ENCODE measurements around the gene CNTLN. TPM values are rescaled to one million over a fixed set of nuclear protein-coding genes. Genes with fewer than 3 reads are reported as not detected.
A peak's percentile ranks its signal among the peaks of the same experiment; 100 is the strongest.
"Not testable (repeated sequence)": the region's sequence is repeated elsewhere in the genome, so short reads cannot be mapped to it uniquely, and the experiment has no call there.

CNTLN gene
- total RNA-seq, 1 donor from 2014 or later = 12.6 TPM

DNA sequence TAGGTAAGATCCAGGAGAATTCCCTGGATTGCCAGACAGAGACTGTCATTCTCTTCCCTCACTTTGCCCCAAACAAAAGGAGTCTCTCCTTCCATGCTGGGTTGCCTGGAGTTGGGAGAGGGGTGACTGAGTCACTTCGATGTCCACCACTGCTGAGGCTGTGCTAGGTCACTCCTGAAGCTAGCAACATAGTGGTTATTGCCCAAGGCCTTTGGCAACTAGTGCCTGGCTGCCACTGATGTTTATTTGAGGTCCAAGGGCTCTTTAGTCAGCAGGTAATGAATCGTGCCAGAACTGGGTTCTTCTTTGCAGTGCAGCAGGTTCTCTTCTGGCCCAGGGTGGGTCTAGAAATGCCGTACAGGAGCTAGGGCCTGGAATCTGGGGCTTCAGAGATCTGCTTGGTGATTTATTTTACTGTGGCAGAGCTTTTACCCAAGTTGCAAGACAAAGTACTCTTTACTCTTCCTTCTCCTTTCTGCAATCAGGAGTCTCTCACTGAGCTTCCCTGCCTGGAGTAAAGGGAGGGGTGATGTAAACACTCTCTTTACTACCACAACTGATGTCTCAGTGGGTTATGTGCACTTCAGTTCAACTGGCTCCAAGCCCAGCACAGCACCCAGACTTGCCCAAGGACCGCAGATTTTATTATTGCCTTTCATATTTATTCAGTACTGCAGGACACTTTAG lies 288.3 kb downstream of the CNTLN start:
- no peak for DNase-seq

DNA sequence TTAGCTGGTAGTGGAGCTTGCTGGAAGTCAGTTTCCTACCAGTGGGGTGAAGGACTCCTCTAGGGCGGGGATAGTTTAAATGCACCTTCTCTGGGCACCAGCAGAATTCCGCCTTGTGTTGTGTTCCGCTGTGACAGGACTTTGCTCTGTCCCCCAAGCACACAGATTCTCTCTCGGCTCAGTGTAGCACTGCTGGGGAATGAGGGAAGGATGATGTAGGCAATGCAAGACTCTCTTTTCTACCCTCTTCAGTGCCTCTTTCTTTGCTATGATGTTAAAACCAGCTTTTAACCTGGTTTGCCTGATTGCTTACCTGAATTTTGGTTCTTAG lies 288.8 kb downstream of the CNTLN start:
- no peak for DNase-seq

DNA sequence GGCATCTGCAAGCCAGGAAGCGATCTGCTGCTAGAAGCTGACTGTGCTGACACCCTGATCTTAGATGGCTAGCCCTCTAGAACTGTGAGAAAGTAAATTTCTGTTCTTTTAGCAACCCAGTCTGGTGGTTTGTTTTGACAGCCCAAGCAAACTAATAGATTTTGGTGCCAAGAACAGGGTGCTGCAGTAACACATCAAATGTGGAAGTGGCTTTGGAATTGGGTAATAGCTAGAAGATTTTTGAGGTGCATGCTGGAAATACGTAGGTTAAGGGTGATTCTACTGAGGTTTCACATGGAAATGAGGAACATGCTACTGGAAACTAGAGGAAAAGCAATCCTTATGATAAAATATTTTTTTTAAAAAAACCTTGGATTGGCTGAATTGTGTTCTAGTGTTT lies 290.5 kb downstream of the CNTLN start:
- no peak for DNase-seq

DNA sequence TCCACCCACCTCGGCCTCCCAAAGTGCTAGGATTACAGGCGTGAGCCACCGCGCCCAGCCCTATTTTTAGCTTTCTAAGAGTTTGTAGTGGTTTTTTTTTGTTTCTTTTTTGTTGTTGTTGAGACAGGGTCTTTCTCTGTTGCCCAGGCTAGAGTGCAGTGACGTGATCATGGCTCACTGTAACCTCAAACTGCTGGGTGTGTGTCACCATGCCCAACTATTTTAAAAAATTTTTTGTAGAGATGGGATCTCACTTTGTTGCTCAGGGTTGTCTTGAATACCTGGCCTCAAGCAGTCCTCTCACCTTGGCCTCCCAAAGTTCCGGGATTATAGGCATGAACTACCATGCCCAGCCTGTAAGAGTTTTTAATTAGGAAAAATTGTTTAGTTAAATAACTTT lies 298.7 kb downstream of the CNTLN start:
- DNase-seq = no peak

DNA sequence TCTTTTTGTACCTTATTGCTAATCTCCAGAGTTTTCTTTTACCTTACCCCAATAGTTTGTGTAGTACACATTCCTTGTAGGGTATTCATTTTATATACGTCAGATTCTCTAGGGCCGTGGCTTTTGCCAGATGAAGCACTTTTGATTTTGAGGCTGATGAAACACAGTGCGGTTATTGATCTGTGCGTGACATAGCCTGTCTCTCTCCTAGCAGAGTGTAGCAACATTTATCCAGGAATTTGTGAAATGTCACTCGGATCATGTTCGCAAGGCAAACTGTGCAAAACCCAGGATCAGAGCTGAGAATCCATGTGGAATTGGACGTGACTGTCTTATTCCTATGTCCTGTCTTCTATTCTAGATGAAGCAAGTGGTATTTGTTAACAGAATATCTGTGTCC lies 302.0 kb downstream of the CNTLN start:
- no peak for DNase-seq

DNA sequence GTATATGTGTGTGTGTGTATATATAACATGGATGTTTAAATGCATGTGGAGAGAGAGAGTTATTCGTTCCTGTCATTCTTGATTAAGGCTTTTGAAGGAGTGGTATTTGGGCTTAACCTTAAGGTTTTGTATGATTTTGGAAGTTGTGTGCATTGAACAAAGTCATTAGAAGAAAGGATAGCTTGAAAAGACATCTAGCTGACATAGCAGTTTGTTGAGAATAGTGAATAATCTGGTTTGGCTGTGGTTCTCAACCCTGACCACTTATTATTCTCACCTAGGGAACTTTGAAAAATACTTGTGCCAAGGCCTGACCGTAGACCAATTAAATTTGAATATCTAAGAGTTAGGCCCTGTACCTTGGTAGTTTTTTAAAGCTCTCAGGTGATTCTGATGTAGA lies 303.0 kb downstream of the CNTLN start:
- no peak for DNase-seq

DNA sequence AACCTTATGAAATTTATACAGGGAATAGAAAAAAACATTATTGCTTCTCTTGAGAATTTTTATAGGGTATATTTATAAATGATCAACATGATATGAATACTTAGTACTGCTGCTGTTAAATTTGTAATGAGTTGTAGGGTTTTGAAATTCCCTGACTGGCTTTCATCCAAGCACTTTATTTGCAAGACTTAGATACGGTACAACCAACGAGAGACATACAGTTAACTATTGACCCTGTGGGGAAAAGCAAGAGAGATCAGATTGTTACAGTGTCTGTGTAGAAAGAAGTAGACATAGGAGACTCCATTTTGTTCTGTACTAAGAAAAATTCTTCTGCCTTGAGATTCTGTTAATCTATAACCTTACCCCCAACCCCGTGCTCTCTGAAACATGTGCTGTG lies 310.3 kb downstream of the CNTLN start:
- not testable (repeated sequence) for DNase-seq

DNA sequence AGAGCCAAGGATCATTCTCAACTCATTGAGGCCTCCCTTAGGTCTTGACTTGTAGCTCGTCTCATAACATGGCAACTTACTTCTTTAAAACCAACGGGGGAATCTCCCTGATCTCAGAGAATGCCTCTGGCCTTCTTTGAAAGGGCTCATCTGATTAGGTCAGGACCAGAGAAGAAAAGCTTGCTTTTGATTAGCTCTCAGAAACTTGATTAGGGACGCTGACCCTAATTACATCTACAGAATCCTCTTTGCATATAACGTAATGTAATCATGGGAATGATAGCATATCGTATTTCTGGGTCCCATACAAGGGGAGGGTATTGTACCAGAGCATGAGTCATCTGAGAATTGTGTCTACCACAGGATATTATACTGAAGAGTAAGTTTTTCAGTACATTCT lies 318.9 kb downstream of the CNTLN start:
- no peak for DNase-seq

DNA sequence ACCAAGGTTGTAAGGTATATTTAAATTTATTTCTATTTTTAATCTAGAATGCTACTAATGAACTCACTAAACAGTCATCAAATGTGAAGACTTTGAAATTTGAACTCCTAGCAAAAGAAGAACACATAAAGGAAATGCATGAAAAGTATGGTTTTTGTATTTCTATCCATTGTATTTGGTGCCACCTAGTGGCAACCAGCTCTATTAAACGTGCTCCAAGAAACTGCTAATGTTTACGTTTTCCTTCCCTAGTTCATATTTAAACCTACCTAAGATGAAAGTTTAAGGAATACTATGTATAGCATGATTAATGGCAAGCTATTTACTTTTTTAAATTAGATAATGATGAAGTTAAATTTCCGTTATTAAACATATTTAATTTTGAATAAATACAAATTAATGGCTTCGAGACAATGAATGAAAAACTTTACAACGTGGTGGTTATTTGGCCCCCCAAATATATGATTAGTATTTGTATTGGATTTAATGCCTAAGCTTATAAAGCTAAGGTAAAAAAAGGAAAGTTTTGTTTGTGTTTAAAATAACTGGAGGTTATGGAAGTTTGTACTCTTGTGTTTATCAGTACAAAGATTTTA lies 328.1 kb downstream of the CNTLN start:
- peak; percentile 74 for DNase-seq

DNA sequence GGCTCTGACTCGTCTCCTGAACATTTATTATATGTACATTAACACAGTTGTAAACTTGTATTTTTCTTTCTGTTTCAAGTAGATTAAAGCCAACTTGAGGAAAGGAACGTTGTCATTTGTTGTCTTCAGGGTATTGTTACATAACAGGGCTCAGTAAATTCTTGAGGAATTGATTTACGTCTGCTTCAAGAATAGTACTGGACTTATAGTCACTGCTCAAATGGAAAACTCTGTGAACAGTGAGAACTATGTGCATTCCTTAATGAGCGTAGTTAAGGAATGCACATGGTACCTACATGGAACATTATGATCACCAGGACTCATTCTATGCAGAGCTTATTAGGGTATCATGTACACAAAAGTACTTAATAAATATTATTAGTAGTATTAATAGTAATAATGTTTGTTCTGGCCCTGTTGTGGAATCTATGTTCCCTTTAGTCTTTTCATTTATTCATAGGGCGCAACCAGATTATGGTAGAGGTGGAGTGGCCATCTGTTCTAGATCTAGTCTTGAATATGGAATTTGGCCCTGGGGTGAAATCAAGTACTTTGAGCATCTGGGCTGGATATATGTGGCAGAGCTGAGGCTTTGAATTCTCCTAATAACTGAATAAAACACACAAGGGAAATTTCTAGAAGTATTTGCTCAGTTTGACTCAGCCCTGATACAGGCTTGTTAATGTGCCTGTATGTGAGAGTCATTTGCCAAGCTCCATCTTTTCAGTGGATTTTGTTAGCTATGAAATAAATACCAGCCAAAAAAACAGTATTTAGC lies 335.4 kb downstream of the CNTLN start:
- no peak for DNase-seq

DNA sequence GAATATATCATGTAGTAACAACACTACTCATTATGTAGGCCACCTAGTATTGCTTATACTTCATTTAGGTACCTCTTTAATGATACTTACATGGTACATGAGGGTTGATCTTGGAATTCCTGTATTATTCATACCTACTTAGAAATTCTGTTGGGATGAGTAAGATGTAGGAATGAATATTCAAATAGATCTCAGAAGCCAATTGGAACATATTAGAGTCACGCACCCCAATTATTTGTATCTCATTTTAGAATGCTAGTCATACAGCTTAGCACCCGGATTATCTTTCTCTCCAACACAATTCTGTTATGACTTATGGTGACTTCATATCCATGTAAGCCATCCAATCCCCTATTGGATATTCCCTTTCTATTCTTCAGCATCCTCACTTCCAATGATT lies 337.3 kb downstream of the CNTLN start:
- DNase-seq = no peak

DNA sequence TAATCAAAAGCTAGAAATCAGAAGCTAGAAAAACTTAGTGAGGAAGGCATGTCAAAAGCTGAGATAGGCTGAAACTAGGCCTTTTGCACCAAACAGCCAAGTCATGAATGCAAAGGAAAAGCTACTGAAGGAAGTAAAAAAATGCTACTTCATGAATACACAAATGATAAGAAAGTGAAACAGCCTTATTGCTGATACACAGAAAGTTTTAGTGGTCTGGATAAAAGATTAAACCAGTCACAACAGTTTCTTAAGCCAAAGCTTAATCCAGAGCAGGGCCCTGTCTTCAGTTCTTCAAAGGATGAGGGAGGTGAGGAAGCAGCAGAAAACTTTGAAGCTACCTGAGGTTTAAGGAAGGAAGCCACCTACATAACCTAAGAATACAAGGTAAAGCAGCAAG lies 341.6 kb downstream of the CNTLN start:
- DNase-seq = no peak

DNA sequence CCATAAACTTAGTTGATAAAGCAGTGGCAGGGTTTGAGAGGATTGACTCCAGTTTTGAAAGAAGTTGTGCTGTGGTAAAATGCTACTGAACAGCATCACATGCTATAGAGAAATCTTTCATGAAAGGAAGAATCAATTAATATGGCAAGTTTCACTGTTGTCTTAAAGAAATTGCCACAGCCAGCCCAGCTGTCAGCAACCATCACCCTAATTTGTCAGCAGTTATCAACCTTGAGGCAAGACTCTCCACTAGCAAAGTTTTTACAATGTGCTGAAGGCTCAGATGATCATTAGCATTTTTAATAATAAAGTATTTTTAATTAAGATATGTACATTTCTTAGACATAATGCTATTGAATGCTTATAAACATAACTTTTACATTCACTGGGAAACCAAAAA lies 343.0 kb downstream of the CNTLN start:
- no peak for DNase-seq

DNA sequence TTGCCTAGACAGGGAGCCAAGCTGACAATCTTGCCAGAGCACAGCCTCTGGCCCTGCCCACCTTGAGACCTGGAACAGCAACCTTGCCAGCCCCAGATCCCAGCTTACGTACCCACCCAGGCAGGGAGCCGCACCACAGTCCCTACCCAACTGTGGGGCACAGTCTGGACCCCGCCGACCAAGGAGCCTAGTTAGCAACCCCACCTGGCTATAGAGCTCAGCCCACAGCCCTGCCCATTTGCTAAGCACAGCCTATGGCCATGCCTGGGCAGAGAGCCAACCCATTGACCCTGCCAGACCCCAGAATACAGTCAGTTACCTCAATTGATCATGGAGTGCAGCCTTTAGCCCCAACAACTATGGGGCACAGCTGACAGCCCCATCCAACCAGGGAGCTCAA lies 346.1 kb downstream of the CNTLN start:
- DNase-seq = no peak

DNA sequence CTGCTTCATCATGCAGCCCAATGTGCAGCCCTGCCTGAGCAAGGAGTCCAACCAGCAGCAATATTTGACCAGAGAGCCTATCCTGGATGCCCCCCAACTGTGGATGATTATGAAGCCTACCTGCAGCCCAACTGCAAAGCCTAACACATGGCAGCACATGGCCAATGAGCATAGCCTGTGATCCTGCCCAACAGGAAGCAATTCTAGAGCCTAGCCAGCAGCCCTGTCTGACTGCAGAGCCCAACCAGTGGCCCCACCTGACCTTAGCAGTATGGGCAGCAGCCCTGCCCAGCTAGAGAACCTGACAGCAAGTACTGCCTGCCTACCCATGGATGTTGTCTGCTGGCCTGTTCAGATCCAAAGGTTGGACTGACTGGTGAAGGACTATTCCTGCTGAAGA lies 346.7 kb downstream of the CNTLN start:
- no peak for DNase-seq

DNA sequence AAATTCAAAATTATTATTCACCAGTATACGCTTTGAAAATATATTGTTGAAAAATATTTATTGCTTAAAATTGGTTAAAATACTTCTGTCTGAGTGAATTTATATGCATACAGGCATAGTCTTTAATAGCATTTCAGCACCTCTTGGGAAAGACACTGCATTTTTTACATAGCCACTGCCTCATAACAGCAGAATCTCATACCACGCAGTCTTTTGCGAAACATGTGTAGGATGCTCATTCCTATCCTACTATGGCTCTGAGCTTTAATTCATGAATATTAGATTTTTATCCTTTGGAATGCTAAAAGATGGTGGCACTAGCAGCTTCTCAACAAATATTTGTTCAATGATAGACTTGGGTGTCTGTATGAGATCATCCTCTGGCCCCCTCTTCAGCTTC lies 350.1 kb downstream of the CNTLN start:
- no peak for DNase-seq

DNA sequence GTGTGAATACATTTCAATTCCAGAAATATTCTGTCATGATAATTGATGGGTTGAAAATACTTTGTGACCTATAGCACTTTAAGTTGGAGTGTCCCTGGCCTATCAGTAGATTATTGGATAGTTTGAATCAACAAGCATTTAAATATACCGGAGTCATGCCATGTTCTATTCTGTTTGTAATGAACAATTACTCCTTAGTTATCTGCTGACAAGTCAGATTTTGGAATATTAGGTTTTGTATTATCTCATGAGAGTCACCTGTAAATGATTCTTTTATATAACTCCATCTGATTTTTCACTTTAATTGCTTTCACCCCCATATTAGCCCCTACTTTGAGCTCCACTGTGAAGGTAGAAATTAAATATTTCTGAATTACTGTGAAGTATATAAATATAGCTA lies 351.6 kb downstream of the CNTLN start:
- DNase-seq = no peak

DNA sequence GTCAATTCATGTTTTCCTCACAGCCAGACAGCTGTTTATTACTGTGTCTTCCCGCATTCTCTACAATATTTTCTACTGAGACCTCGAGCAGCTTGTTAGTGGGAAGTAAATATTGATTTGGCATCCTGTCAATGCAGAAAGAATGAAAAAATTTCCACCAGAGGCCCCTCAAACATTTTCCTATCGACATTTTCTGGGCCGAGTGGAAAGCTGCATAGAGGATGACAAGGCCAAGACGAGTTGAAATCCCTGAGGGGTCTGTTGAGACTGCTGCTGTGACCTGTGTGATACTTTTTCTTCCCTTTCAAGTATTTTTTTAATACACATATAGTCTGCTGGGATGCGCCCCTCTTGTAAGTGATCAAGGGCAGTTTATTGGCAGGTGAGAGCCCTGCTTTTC lies 352.6 kb downstream of the CNTLN start:
- DNase-seq = no peak

DNA sequence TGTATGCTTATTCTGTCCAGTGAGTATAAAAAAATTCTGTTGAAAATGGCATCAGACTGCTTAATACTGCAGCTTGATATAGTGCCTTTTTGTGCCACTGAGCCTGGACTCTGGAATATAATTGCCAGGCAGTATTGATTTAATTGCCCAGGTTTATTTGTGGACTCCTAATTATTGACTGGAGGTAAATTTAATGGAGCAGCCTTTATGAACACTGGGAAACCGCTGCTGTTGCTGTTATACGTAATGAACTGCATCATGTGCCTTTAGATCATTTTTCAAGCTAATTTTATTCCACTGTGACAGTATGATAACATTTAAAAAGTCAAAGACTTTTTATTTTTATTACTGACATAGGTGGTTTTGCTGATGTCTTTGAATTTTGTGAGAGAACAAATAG lies 353.8 kb downstream of the CNTLN start:
- DNase-seq = no peak

DNA sequence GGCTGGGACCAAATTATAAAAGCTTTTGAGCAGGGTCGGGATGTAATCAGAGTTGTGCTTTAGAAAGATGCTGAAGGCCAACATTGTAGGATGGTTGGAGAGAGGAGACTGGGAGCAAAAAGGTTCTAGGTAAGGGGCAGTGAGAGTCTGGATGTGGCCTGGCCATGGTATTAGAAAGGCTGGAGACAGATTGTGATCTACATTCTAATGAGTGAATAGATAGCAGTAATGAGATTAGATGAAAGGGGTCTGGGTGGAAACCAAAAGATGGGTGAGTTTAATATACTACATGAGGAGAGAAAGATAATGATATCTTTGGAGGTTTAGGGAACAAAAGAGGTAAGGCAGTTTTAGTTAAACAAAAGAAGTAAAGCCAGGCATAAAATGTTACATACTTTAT lies 355.3 kb downstream of the CNTLN start:
- no peak for DNase-seq

DNA sequence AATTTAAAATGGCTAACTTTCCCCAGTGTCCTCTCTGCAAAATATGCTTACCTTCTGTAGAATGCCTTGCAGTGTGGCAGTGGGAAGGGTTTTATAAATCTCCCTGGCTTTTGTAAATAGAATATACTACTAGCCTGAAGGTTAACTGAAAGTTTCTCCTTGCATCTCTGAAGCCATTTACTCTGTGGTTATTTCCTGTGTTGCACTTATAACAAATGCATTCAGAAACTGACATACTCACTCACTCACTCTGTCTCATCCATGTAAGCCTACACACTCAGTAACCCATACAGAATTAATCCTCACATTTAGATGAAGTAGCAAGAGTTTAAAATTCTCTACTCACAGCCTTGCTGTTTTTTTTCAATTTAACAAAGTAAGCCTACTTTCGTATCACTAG lies 356.9 kb downstream of the CNTLN start:
- DNase-seq = no peak

DNA sequence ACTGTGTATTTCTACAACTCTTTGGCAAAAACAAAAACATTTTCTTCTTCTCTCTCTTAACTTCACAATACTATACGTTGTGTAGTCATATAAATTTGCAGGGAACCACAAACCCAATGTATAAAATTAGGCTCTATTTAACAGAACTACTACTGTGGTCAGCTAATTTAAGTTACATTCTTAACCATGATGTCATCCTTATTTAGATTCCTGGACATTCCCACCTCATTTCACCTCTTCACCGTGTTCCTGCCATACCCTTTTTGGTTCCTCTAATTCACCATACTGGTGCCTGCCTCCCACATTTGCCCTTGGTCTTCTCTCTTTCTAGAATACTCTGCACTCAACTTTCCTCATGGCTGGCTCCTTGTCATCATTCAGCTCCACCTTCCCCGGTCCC lies 368.4 kb downstream of the CNTLN start:
- no peak for DNase-seq

DNA sequence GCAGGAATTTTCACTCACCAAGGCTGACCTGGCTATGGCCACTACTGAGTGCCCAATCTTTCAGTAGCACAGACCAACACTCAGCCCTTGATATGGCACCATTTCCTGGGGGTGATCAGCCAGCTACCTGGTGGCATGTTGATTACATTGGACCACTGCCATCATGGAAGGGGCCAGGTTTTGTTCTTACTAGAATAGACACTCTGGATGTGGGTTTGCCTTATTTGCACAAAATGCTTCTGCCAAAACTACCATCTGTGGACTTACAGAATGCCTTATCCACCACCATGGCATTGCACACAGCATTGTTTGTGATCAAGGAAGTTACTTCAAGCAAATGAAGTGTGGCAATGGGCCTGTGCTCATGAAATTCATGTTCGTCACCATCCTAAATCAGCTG lies 374.3 kb downstream of the CNTLN start:
- DNase-seq = no peak

DNA sequence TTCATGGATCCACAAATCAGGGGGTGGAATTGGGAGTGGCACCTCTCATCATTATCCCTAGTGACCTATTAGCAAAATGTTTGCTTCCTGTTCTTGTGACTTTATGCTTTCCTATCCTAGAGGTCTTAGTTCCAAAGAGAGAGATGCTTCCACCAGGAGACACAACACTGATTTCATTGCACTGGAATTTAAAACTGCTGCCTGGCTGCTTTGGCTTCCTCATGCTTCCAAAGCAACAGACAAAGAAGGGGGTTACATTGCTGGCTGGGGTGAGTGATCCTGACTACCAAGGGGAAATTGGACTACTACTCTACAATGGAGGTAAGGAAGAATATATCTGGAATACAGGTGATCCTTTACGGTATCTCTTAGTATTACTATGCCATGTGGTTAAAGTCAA lies 374.9 kb downstream of the CNTLN start:
- DNase-seq = no peak
